ENCODE results near the gene AFMID.

Gene AFMID

DNA sequence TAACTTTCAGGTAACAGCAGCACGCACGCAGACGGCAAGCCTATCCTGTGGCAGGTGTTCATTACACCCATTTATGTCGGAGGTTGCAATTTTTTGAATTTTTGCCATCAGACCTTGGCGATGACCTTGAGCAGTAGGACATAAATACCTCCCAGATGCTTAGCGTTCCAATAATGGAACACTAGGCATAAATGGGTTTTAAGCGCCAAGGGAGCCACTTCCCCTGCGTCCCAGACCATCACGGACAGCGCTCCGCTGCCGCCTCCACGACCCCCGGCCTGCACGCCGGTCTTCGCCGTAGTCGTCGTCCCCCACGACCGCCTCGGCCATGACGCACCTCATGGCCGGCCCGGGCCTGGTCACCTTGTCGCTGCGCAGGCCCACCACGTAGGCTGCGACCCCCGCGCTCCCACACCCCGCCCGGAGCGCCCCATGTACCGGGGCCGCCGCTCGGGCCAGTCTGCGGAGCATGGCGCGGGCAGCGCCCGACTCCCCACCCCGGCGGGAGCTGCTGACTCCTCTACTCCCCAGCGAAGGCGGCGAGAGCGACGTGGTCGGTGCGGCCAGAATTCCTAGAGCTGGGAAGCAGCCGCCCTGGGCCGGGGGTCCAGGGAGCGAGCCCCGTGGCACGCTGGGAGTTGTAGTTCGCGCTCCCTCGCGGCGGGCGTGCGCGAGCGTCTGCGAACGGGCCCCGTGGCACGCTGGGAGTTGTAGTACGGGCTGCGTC is 66.9 kb downstream of the AFMID start:
- peaks cover 39% of the 10 kb centered on the region for H3F3A ChIP-seq (ENCODE audit: insufficient read depth, low read length)
- H3K4me1 ChIP-seq (ENCODE audit: low read length): peaks cover 50% of the 10 kb centered on the region
- peak overlapping the region; percentile 97 for H3K4me3 ChIP-seq (ENCODE audit: low read length)
- no peaks in the 10 kb centered on the region for H4K20me1 ChIP-seq (ENCODE audit: insufficient read depth, low read length)
- DNase-seq: peak; percentile 90
- peak overlapping the region; percentile 99 for H3K9ac ChIP-seq (ENCODE audit: low read length)
- H3K27ac ChIP-seq (ENCODE audit: low read length): peak overlapping the region; percentile 91
- no peaks in the 10 kb centered on the region for H3K9me2 ChIP-seq (replicated peaks; ENCODE audit: insufficient read depth, low read length)
- no peaks in the 10 kb centered on the region for H3K79me2 ChIP-seq (ENCODE audit: low read length)
- TF ChIP-seq EZH2phosphoT487 (IDR thresholded peaks at IDR 0.05; ENCODE audit: low read length) (no peak), EZH2 (optimal IDR thresholded peaks at IDR 0.05; ENCODE audit: low read depth, low read length) (no peak)
- TF ChIP-seq, protein P1, sequence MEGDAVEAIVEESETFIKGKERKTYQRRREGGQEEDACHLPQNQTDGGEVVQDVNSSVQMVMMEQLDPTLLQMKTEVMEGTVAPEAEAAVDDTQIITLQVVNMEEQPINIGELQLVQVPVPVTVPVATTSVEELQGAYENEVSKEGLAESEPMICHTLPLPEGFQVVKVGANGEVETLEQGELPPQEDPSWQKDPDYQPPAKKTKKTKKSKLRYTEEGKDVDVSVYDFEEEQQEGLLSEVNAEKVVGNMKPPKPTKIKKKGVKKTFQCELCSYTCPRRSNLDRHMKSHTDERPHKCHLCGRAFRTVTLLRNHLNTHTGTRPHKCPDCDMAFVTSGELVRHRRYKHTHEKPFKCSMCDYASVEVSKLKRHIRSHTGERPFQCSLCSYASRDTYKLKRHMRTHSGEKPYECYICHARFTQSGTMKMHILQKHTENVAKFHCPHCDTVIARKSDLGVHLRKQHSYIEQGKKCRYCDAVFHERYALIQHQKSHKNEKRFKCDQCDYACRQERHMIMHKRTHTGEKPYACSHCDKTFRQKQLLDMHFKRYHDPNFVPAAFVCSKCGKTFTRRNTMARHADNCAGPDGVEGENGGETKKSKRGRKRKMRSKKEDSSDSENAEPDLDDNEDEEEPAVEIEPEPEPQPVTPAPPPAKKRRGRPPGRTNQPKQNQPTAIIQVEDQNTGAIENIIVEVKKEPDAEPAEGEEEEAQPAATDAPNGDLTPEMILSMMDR (IDR thresholded peaks at IDR 0.05; ENCODE audit: low read length): no peak
- H3K36me3 ChIP-seq (replicated peaks; ENCODE audit: insufficient read depth, low read length): no peaks in the 10 kb centered on the region
- peak overlapping the region; percentile 96 for H3K4me2 ChIP-seq (ENCODE audit: low read depth, low read length)
- H3K27me3 ChIP-seq (replicated peaks; ENCODE audit: insufficient read depth, low read length): no peaks in the 10 kb centered on the region
- H2AFZ ChIP-seq (ENCODE audit: low read length): peak overlapping the region; percentile 97
- H3K9me3 ChIP-seq (replicated peaks; ENCODE audit: insufficient read depth, low read length): no peaks in the 10 kb centered on the region

DNA sequence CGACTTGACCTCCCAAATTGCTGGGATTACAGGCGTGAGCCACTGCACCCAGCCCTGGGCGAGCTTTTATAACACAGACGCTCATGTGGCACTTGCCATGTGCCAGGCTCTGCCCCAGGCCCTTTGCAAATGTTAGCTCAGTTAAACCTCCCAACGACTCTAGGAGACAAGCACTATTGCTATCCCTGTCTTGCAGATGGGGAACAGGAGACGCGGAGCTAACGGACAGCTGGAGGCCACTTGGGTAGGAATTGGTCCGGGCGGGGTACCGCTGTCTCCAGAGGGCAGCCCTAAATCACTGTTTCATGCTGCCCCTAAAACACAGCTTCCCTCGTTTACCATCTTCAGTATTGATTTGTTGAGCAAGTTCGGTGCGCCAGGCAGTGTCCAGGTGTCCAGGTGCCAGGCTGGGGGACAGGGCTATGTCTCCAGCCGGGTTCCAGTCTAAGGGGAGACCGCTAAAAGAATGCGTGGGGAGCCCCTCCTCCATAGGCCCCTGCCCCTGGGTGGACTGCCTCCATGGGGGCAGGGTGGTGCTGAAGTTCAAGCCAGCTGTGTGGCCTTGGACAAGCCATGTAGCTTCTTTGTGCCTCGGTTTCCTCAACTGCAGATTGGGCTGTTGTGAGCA is 68.0 kb downstream of the AFMID start:
- H3K36me3 ChIP-seq (replicated peaks; ENCODE audit: insufficient read depth, low read length): no peaks in the 10 kb centered on the region
- no peak for DNase-seq
- no peaks in the 10 kb centered on the region for H3K9me3 ChIP-seq (replicated peaks; ENCODE audit: insufficient read depth, low read length)
- H3F3A ChIP-seq (ENCODE audit: insufficient read depth, low read length): peaks cover 39% of the 10 kb centered on the region
- TF ChIP-seq, protein P1 (IDR thresholded peaks at IDR 0.05; ENCODE audit: low read length): no peak
- no peak for TF ChIP-seq EZH2 (optimal IDR thresholded peaks at IDR 0.05; ENCODE audit: low read depth, low read length)
- TF ChIP-seq EZH2phosphoT487 (IDR thresholded peaks at IDR 0.05; ENCODE audit: low read length): no peak
- H3K9me2 ChIP-seq (replicated peaks; ENCODE audit: insufficient read depth, low read length): no peaks in the 10 kb centered on the region
- no peak overlapping the region for H2AFZ ChIP-seq (ENCODE audit: low read length)
- no peak overlapping the region for H3K27ac ChIP-seq (ENCODE audit: low read length)
- no peak overlapping the region for H3K4me3 ChIP-seq (ENCODE audit: low read length)
- no peak overlapping the region for H3K9ac ChIP-seq (ENCODE audit: low read length)
- no peaks in the 10 kb centered on the region for H3K79me2 ChIP-seq (ENCODE audit: low read length)
- no peak overlapping the region for H3K4me2 ChIP-seq (ENCODE audit: low read depth, low read length)
- H3K27me3 ChIP-seq (replicated peaks; ENCODE audit: insufficient read depth, low read length): no peaks in the 10 kb centered on the region
- no peaks in the 10 kb centered on the region for H4K20me1 ChIP-seq (ENCODE audit: insufficient read depth, low read length)
- peaks cover 51% of the 10 kb centered on the region for H3K4me1 ChIP-seq (ENCODE audit: low read length)

DNA sequence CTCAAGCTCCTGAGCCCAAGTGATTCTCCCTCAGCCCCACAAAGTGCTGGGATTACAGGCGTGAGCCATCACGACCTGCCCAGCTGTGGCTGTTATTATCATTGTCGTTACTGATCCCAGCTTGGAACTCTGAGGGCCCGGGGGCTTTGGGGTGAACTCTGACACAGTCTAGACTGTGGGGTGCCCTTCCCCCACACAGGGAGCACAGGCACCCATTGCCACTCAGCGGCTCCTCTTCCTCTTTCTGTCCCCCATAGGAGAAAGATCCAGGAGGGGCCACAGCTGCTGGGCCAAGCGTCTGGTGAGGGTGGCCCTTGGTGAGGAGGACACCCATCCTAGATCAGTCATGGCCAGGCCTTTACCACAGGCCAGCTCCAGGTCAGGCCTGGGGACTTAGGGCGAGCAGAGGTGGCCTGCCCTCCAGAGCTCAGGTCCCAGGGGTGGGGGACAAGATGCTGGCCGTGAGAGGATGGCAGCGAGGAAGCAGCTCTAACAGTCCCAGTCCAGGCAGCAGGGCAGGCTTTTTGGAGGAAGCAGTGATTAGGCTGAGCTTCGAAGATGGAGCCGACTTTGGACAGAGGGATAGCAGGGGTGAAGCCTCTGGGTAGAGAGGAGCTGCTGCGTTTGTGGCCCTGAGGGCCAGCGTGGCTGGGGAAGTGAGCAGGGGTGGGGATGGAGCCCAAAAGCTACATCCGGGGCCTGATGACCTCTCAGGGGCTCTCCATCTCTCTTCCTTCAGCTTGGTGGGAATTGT is 69.0 kb downstream of the AFMID start:
- H2AFZ ChIP-seq (ENCODE audit: low read length): no peak overlapping the region
- no peak overlapping the region for H3K27ac ChIP-seq (ENCODE audit: low read length)
- DNase-seq: no peak
- H3K9me2 ChIP-seq (replicated peaks; ENCODE audit: insufficient read depth, low read length): no peaks in the 10 kb centered on the region
- H4K20me1 ChIP-seq (ENCODE audit: insufficient read depth, low read length): no peaks in the 10 kb centered on the region
- peaks cover 44% of the 10 kb centered on the region for H3K4me1 ChIP-seq (ENCODE audit: low read length)
- no peak overlapping the region for H3K9ac ChIP-seq (ENCODE audit: low read length)
- H3K79me2 ChIP-seq (ENCODE audit: low read length): no peaks in the 10 kb centered on the region
- H3K9me3 ChIP-seq (replicated peaks; ENCODE audit: insufficient read depth, low read length): no peaks in the 10 kb centered on the region
- no peaks in the 10 kb centered on the region for H3K36me3 ChIP-seq (replicated peaks; ENCODE audit: insufficient read depth, low read length)
- peaks cover 36% of the 10 kb centered on the region for H3F3A ChIP-seq (ENCODE audit: insufficient read depth, low read length)
- TF ChIP-seq, protein P1 (IDR thresholded peaks at IDR 0.05; ENCODE audit: low read length): no peak
- TF ChIP-seq EZH2 (optimal IDR thresholded peaks at IDR 0.05; ENCODE audit: low read depth, low read length) (no peak), EZH2phosphoT487 (IDR thresholded peaks at IDR 0.05; ENCODE audit: low read length) (no peak)
- H3K27me3 ChIP-seq (replicated peaks; ENCODE audit: insufficient read depth, low read length): no peaks in the 10 kb centered on the region
- H3K4me2 ChIP-seq (ENCODE audit: low read depth, low read length): no peak overlapping the region
- no peak overlapping the region for H3K4me3 ChIP-seq (ENCODE audit: low read length)
